ENCODE measurements around the gene HS3ST2. TPM values are rescaled to one million over a fixed set of nuclear protein-coding genes. Genes with fewer than 3 reads are reported as not detected.

Gene HS3ST2
- total RNA-seq, 1 experiment from 2014 or later, result 0.61 TPM

GRCh38 chr16:22874394-22874793 lies 60.4 kb downstream of the HS3ST2 start (continued):
- TF ChIP-seq NR2C2 (CRISPR knock-in tag; IDR thresholded peaks at IDR 0.05) (no peak), ZMAT4 (CRISPR knock-in tag; IDR thresholded peaks at IDR 0.05) (no peak), IRF1 (CRISPR knock-in tag; IDR thresholded peaks at IDR 0.05) (no peak), RELA (CRISPR knock-in tag; IDR thresholded peaks at IDR 0.05; ENCODE audit: borderline replicate concordance) (no peak), CREB1 (CRISPR knock-in tag; IDR thresholded peaks at IDR 0.05) (no peak), ZNF396 (CRISPR knock-in tag; IDR thresholded peaks at IDR 0.05; ENCODE audit: borderline replicate concordance) (no peak), ZNF416 (CRISPR knock-in tag; IDR thresholded peaks at IDR 0.05) (no peak)
- TF ChIP-seq, protein P1, sequence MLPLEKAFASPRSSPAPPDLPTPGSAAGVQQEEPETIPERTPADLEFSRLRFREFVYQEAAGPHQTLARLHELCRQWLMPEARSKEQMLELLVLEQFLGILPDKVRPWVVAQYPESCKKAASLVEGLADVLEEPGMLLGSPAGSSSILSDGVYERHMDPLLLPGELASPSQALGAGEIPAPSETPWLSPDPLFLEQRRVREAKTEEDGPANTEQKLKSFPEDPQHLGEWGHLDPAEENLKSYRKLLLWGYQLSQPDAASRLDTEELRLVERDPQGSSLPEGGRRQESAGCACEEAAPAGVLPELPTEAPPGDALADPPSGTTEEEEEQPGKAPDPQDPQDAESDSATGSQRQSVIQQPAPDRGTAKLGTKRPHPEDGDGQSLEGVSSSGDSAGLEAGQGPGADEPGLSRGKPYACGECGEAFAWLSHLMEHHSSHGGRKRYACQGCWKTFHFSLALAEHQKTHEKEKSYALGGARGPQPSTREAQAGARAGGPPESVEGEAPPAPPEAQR (CRISPR knock-in tag; IDR thresholded peaks at IDR 0.05), result no peak
- TF ChIP-seq, protein P2, sequence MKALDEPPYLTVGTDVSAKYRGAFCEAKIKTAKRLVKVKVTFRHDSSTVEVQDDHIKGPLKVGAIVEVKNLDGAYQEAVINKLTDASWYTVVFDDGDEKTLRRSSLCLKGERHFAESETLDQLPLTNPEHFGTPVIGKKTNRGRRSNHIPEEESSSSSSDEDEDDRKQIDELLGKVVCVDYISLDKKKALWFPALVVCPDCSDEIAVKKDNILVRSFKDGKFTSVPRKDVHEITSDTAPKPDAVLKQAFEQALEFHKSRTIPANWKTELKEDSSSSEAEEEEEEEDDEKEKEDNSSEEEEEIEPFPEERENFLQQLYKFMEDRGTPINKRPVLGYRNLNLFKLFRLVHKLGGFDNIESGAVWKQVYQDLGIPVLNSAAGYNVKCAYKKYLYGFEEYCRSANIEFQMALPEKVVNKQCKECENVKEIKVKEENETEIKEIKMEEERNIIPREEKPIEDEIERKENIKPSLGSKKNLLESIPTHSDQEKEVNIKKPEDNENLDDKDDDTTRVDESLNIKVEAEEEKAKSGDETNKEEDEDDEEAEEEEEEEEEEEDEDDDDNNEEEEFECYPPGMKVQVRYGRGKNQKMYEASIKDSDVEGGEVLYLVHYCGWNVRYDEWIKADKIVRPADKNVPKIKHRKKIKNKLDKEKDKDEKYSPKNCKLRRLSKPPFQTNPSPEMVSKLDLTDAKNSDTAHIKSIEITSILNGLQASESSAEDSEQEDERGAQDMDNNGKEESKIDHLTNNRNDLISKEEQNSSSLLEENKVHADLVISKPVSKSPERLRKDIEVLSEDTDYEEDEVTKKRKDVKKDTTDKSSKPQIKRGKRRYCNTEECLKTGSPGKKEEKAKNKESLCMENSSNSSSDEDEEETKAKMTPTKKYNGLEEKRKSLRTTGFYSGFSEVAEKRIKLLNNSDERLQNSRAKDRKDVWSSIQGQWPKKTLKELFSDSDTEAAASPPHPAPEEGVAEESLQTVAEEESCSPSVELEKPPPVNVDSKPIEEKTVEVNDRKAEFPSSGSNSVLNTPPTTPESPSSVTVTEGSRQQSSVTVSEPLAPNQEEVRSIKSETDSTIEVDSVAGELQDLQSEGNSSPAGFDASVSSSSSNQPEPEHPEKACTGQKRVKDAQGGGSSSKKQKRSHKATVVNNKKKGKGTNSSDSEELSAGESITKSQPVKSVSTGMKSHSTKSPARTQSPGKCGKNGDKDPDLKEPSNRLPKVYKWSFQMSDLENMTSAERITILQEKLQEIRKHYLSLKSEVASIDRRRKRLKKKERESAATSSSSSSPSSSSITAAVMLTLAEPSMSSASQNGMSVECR (CRISPR knock-in tag; IDR thresholded peaks at IDR 0.05; ENCODE audit: borderline replicate concordance), result no peak

DNA sequence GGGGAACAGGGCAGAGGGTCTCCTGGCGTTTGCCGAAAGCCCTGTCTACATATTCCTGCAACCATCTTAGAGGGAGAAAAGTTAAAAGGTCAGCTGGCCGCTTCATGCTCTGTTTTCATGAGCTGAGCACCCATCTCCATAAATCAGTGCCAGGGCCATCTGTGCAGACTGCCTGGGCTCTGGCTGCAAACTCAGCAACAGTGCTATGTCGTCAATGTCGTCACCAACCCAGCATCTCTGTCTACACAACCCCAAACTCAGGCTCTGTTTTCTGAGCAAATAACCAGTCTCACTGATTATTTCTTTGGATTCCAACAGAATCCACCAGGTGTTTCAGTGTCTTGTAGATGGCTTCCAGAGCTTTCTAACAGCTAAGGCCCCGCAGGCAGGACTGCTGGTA lies 65.0 kb downstream of the HS3ST2 start:
- TF ChIP-seq GRHL2 (CRISPR knock-in tag; IDR thresholded peaks at IDR 0.05; ENCODE audit: insufficient replicate concordance, severe bottlenecking) (no peak), GTF2I (CRISPR knock-in tag; conservative IDR thresholded peaks at IDR 0.05) (no peak), TEAD1 (CRISPR knock-in tag; IDR thresholded peaks at IDR 0.05) (no peak), USF2 (CRISPR knock-in tag; IDR thresholded peaks at IDR 0.05) (no peak), FOXP1 (CRISPR knock-in tag; IDR thresholded peaks at IDR 0.05; ENCODE audit: borderline replicate concordance) (no peak), RORB (CRISPR knock-in tag; IDR thresholded peaks at IDR 0.05) (no peak)
- DNase-seq (ENCODE audit: low spot score) (no peak), ATAC-seq (no peak)
- Mint-ChIP-seq H3K9me3 (peaks cover 4% of the 10 kb centered on the region; the same call in 1 of the 2 replicates), H3K27me3 (ENCODE audit: low read depth) (no peaks in the 10 kb centered on the region), H3K4me3 (no peak overlapping the region), H3K27ac (no peak overlapping the region), H3K4me1 (peaks cover 10% of the 10 kb centered on the region), H3K36me3 (no peaks in the 10 kb centered on the region)
- ChIA-PET CTCF (no interaction called here), POLR2A (no interaction called here)

GRCh38 chr16:22879466-22879865 lies 65.5 kb downstream of the HS3ST2 start:
- Mint-ChIP-seq H3K36me3 (no peaks in the 10 kb centered on the region), H3K4me1 (peaks cover 15% of the 10 kb centered on the region), H3K27ac (no peak overlapping the region), H3K4me3 (no peak overlapping the region), H3K27me3 (ENCODE audit: low read depth) (no peaks in the 10 kb centered on the region), H3K9me3 (peaks cover 4% of the 10 kb centered on the region; the same call in 1 of the 2 replicates)
- CTCF ChIA-PET, result interaction anchor here (0.6 kb wide), 1 partner anchor 66 kb away, joined by 4 read pairs; no protein-coding TSS in a partner anchor
- no peak for DNase-seq (ENCODE audit: low spot score)
- ATAC-seq, result no peak
- POLR2A ChIA-PET, result no interaction called here
- TF ChIP-seq ZNF423 (CRISPR knock-in tag; IDR thresholded peaks at IDR 0.05) (no peak), FOXK1 (CRISPR knock-in tag; IDR thresholded peaks at IDR 0.05) (no peak), ZBTB43 (CRISPR knock-in tag; IDR thresholded peaks at IDR 0.05) (no peak)
